Measurements from ENCODE around the gene NRSN2.
"Not testable (repeated sequence)": the region's sequence is repeated elsewhere in the genome, so short reads cannot be mapped to it uniquely, and the experiment has no call there.

Gene NRSN2

DNA sequence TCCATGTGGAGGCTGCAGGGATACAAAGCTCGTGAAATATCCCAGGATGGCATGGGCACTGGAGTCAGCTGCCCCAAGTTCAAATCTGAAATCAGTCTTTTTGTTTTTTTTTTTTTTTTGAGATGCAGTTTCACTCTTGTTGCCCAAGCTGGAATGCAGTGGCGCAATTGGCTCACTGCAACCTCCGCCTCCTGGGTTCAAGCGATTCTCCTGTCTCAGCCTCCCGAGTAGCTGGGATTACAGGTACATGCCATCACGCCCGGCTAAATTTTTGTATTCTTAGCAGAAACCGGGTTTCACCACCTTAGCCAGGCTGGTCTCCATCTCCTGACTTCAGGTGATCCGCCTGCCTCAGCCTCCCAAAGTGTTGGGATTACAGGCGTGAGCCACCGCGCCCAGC is 30.7 kb downstream of the NRSN2 start:
- not testable (repeated sequence) for DNase-seq

GRCh38 chr20:378961-379336 is 32.0 kb downstream of the NRSN2 start:
- DNase-seq, result no peak

GRCh38 chr20:380763-381580 is 34.1 kb downstream of the NRSN2 start:
- DNase-seq, result peak; percentile 48 to 58

GRCh38 chr20:381581-382290 is 34.8 kb downstream of the NRSN2 start:
- peak; percentile 85 to 86 for DNase-seq

GRCh38 chr20:382291-383115 is 35.6 kb downstream of the NRSN2 start:
- DNase-seq, result no peak

GRCh38 chr20:383889-384288 is 37.0 kb downstream of the NRSN2 start:
- DNase-seq, result no peak

DNA sequence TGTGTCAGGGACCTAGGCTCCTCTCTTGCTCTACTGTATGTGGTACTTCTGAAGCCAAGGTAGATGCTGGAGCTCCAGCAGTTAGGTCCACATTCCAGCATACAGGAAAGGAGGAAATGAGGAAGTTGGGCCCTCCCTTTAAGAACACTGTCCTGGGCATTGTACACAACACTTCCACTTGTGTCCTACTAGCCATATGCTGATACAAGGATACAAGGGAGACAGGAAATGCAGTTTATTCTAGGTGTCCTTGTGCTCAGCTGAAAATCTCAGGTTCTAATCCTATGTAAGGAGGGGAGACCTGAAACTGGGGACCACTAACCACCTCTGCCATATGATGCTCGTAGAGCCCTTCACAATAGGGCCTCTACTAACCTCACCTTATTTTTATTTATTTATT is 37.8 kb downstream of the NRSN2 start:
- no peak for DNase-seq

- DNase-seq, result no peak
Measured at GRCh38 chr20:385448-385847, 38.5 kb downstream of the NRSN2 start.

- not testable (repeated sequence) for DNase-seq
Measured at GRCh38 chr20:386634-387033, 39.7 kb downstream of the NRSN2 start.

DNA sequence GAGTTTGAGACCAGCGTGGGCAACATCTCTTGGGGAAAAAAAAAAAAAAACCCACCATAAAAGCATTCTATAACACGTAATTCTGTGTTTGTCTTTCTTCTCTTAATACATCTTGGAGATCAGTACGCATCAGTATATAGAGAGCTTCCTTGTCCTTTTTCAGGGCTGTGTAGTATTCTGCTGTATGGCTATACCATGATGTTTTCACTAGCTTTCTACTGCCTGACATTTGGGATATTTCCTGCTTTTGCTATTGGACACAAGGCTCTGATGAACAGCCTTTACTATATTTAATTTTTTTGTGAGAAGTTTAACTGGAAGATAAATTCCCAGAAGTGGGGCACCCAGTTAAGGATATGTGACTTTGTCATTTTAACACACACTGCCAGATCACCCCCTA is 40.6 kb downstream of the NRSN2 start:
- DNase-seq, result no peak

GRCh38 chr20:388034-388994 is 41.4 kb downstream of the NRSN2 start:
- DNase-seq, result no peak

DNA sequence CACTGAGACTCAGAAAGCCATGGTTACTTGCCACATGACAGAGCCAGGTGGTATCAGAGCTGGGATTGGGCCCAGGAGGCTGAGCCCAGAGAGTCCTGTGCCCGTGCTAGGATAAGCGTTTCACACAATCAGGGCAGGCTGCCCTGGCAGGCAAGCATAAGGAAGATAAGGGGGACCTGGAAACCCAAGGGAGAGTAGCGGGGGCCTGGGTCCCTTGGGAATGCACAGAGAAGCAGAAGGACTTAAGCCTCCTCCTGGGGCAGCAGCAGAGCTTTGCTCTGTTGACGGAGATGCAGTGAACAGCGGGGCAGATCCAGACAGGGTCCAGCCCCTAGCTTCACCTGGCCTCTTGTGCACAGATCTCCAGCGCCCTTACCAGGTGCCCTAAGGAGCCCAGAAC is 42.3 kb downstream of the NRSN2 start:
- no peak for DNase-seq

- DNase-seq, result no peak
Measured at GRCh38 chr20:391041-391711, 44.3 kb downstream of the NRSN2 start.

DNA sequence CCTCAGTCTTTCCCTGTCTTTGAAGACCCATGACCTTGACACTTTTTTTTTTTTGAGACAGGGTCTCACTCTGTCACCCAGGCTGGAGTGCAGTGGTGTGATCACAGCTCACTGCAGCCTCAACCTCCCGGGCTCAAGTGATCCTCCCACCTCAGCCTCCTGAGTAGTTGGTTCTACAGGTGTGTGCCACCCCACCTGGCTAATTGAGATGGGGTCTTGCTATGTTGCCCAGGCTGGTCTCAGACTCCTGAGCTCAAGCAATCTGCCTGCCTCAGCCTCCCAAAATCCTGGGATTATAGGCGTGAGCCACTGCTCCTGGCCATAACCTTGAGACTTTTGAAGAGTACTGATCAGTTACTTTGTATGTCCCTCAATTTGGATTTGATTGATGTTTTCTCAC is 46.4 kb downstream of the NRSN2 start:
- DNase-seq, result not testable (repeated sequence)

GRCh38 chr20:396252-396618 is 49.3 kb downstream of the NRSN2 start:
- no peak for DNase-seq

DNA sequence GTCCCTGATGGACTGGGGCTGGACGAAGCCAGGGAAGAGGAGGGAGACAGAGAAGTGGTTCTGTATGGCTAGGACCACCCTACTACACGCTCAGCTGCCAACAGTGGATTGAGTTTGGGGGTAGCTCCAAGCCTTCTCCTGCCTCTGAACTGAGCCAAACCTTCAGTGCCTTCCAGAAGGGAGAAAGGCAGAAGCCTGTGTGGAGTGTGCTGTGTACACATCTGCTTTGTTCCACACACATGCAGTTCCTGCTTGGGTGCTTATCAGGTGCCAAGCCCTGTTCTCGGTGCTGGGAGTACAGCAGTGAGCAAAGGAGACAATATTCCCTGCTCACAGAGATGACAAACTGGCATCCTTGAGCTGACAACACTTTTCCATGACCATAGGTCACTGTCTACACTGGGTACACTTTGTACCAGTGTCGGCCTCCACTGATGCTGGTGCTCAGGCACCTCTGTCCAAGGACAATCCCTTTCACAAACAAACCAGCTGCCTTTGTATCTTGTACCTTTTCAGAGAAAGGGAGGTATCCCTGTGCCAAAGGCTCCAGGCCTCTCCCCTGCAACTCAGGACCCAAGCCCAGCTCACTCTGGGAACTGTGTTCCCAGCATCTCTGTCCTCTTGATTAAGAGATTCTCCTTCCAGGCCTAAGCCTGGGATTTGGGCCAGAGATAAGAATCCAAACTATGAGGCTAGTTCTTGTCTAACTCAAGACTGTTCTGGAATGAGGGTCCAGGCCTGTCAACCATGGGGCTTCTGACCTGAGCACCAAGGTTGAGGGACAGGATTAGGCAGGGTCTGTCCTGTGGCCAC is 49.9 kb downstream of the NRSN2 start:
- no peak for DNase-seq

- no peak for DNase-seq
Measured at GRCh38 chr20:397432-398237, 50.7 kb downstream of the NRSN2 start.

DNA sequence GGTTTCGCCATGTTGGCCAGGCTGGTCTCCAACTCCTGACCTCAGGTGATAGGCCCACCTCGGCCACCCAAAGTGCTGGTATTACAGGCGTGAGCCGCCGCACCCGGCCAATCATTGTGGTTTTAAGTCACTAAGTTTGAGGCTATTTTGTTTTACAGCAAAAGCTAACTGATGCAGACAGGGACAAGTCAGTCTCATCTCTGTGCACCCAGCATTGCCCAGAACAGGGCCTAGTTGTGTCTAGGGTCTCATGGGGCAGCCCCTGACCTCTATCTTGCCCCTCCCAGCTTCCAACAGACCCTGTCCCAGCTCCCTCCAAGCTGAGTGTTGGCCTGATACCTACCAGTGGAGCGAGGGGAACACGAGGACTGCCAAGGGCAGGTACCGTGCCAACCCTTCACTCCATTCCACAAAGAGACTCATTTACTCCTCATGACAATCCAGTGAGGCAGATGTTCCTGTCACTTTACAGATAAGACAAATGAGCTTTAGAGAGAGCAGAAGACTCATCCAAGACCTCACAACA is 52.3 kb downstream of the NRSN2 start:
- no peak for DNase-seq

DNA sequence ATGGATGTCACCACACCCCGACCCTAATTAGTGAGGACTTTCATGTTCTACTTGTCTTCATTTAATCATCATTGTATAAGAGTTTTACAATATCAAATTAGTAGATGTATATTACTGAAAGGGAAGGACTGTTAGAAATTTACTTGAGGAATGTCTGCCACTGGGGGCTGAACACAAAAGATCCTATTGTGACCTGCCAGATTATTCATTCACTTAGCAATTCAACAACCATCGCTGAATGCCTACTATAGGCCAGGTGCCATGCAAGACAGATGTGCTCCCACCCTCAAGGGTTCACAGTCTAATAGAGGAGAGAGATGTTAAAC is 53.2 kb downstream of the NRSN2 start:
- DNase-seq, result no peak

Data from CD4-positive, alpha-beta T cell treated with Interleukin-4 for 1 hour (primary cell).